Measurements from ENCODE around the gene PHLPP1. TPM values are rescaled to one million over a fixed set of nuclear protein-coding genes. Genes with fewer than 3 reads are reported as not detected.

Gene PHLPP1
- total and polyA plus RNA-seq, 8 donors = 2.9 to 14.7 (median 8.3) TPM

DNA sequence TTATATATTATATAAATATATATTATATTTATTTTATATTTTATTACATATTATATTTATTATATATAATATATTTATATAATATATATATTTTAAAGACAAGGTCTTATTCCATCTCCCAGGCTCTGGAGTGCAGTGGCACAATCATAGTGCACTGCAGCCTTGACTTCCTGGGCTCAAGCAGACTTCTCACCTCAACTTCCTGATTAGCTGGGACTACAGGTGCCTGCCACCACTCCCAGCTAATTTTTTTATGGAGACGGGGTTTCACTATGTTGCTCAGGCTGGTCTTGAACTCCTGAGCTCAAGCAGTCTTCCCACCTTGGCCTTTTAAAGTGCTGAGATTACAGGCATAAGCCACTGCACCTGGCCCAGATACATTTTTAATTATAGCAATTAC, 110.0 kb downstream of the PHLPP1 start:
- 81 to 87% methylated on average over 1 of the region's 1 CpG for WGBS, 2 donors
- TF ChIP-seq, protein P1, sequence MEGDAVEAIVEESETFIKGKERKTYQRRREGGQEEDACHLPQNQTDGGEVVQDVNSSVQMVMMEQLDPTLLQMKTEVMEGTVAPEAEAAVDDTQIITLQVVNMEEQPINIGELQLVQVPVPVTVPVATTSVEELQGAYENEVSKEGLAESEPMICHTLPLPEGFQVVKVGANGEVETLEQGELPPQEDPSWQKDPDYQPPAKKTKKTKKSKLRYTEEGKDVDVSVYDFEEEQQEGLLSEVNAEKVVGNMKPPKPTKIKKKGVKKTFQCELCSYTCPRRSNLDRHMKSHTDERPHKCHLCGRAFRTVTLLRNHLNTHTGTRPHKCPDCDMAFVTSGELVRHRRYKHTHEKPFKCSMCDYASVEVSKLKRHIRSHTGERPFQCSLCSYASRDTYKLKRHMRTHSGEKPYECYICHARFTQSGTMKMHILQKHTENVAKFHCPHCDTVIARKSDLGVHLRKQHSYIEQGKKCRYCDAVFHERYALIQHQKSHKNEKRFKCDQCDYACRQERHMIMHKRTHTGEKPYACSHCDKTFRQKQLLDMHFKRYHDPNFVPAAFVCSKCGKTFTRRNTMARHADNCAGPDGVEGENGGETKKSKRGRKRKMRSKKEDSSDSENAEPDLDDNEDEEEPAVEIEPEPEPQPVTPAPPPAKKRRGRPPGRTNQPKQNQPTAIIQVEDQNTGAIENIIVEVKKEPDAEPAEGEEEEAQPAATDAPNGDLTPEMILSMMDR (IDR thresholded peaks at IDR 0.05) = no peak
- FAIRE-seq (peak; percentile 70), ATAC-seq (no peak), DNase-seq (no peak)
- no peak overlapping the region for H3K4me3 ChIP-seq
- no peak overlapping the region for H3K27ac ChIP-seq
- no peaks in the 10 kb centered on the region for H3K27me3 ChIP-seq
- no peaks in the 10 kb centered on the region for H3K9me3 ChIP-seq
- intact Hi-C loops (cut with DNase I) = no loop called here
- no peaks in the 10 kb centered on the region for H3K36me3 ChIP-seq
- H3K4me1 ChIP-seq = peaks cover 5 to 11% (median 8%) of the 10 kb centered on the region in 3 donors

DNA sequence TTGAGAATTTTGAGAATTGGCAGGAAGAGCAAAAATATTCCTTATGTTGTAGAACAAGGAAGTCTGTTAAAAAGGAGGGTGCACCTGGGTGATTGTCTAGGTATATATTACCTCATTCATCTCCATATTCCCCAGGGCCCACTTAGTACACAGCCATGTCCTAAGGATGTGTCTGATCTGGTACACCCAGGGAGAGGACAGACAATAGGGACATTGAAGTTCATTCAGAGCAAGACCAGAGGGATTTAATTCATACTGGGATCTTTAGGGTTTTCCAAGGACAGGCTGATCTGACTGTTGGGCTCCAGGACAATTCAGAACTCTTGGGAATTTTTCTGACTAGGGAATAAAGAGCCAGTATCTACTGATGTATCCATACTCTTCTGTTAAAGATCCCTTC, 112.1 kb downstream of the PHLPP1 start:
- Histone ChIP-seq H3K9me3 (no peaks in the 10 kb centered on the region), H3K4me3 (no peak overlapping the region), H3K36me3 (no peaks in the 10 kb centered on the region), H3K27ac (peak overlapping the region in 2 of 4 donors; percentile 51 to 57), H3K27me3 (no peaks in the 10 kb centered on the region), H3K4me1 (peaks cover 5 to 17% (median 8%) of the 10 kb centered on the region in 3 donors)
- FAIRE-seq (no peak), DNase-seq (no peak), ATAC-seq (peak in 3 of 4 donors; percentile 15 to 44 (median 25))
- intact Hi-C loops (cut with DNase I) = no loop called here
- TF ChIP-seq, protein P1 (IDR thresholded peaks at IDR 0.05) = no peak

DNA sequence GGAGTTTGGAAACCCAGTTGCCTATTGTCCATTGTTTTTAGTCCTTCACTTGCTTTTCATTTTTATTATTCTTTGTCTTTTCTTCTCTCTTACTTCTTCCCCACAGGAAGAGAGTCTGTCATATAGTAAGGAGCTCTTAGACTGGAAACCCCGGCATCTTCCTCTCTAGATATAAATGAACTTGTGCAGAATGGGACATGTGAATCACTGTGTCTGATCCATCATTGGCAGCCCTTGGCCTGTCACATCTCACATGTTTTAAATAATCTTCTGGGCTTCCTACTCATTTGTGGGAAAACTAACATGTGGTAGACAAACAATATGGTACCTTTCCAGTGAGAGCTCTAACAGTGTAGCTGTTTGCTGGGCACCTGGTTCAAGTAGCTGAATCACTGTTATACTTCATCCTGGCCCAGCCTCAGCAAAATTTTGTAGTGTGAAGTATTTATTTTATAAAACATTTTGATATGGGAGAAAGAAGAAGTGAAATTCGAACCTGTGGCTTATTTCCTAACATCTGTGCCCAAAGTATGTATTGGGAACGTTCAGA, 112.8 kb downstream of the PHLPP1 start:
- TF ChIP-seq, protein P1 (IDR thresholded peaks at IDR 0.05) = no peak
- ATAC-seq = peak; percentile 90 to 95 (median 92)
- intact Hi-C loops (cut with DNase I) = no loop called here
- H3K4me1 ChIP-seq = peaks cover 0 to 21% (median 8%) of the 10 kb centered on the region in 3 donors
- no peak for FAIRE-seq
- H3K9me3 ChIP-seq = no peaks in the 10 kb centered on the region
- H3K27ac ChIP-seq = peak overlapping the region in 2 of 4 donors; percentile 51 to 57
- 29 to 33% methylated on average over 3 of the region's 3 CpGs for whole genome bisulfite sequencing, 2 donors
- no peak overlapping the region for H3K4me3 ChIP-seq
- no peaks in the 10 kb centered on the region for H3K27me3 ChIP-seq
- peak in 4 of 6 donors; percentile 19 to 42 (median 34) for DNase-seq
- no peaks in the 10 kb centered on the region for H3K36me3 ChIP-seq

DNA sequence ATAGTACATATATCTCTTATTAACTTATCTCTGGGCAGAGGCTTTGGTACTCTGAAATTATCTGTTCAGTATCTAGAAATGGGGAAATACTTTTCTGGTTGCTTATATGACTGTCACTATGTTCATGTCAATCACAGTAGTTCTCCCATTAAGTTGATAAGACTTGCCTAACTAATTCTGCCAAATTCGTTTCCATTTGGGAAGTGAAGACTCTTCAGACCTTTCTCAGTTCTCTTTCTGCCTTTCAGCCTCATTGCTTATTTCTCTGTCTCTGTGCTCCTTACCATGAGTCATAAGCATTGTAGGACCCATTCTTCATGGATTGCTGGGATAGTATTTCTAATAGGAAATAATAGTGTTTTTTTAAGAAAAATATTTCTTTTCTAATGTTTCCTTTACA, 113.5 kb downstream of the PHLPP1 start:
- peak overlapping the region in 2 of 4 donors; percentile 51 to 57 for H3K27ac ChIP-seq
- peaks cover 0 to 21% (median 8%) of the 10 kb centered on the region in 3 donors for H3K4me1 ChIP-seq
- H3K27me3 ChIP-seq = no peaks in the 10 kb centered on the region
- H3K36me3 ChIP-seq = no peaks in the 10 kb centered on the region
- intact Hi-C loops (cut with DNase I) = no loop called here
- TF ChIP-seq, protein P1 (IDR thresholded peaks at IDR 0.05) = no peak
- ATAC-seq (no peak), DNase-seq (no peak), FAIRE-seq (no peak)
- no peak overlapping the region for H3K4me3 ChIP-seq
- WGBS, 2 donors = 35 to 45% methylated on average over 1 of the region's 1 CpG
- H3K9me3 ChIP-seq = no peaks in the 10 kb centered on the region

DNA sequence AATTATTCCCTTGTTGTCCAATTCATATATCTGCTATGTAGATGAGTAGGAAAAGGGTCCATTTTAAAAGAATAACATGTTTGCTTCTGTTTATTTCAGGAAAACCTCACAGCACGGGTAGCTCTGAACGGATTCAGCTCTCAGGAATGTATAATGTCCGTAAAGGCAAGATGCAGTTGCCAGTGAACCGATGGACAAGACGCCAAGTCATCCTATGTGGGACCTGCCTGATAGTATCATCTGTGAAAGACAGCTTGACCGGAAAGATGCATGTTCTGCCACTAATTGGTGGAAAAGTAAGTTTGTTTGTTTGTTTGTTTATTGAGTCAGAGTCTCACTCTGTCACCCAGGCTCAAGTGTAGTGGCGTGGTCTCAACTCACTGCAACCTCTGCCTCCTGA, 114.6 kb downstream of the PHLPP1 start:
- Histone ChIP-seq H3K27me3 (no peaks in the 10 kb centered on the region), H3K4me3 (no peak overlapping the region), H3K9me3 (no peaks in the 10 kb centered on the region), H3K4me1 (peaks cover 0 to 21% (median 8%) of the 10 kb centered on the region in 3 donors), H3K36me3 (no peaks in the 10 kb centered on the region), H3K27ac (no peak overlapping the region)
- intact Hi-C loops (cut with DNase I) = no loop called here
- DNase-seq (no peak), ATAC-seq (no peak), FAIRE-seq (no peak)
- TF ChIP-seq, protein P1 (IDR thresholded peaks at IDR 0.05) = no peak
- 96 to 98% methylated on average over 7 of the region's 7 CpGs for WGBS, 2 donors
